Measurements from ENCODE around the gene ARMC9.

The ARMC9 gene

GRCh38 chr2:231257763-231258162 is 59.3 kb downstream of the ARMC9 start:
- H4K20me1 ChIP-seq (ENCODE audit: insufficient read depth): no peaks in the 10 kb centered on the region
- no peak overlapping the region for H3K4me3 ChIP-seq (IDR thresholded peaks at IDR 0.05; ENCODE audit: insufficient read depth, low read depth, low read length)
- H3K27ac ChIP-seq: no peak overlapping the region
- TF ChIP-seq, protein P1, sequence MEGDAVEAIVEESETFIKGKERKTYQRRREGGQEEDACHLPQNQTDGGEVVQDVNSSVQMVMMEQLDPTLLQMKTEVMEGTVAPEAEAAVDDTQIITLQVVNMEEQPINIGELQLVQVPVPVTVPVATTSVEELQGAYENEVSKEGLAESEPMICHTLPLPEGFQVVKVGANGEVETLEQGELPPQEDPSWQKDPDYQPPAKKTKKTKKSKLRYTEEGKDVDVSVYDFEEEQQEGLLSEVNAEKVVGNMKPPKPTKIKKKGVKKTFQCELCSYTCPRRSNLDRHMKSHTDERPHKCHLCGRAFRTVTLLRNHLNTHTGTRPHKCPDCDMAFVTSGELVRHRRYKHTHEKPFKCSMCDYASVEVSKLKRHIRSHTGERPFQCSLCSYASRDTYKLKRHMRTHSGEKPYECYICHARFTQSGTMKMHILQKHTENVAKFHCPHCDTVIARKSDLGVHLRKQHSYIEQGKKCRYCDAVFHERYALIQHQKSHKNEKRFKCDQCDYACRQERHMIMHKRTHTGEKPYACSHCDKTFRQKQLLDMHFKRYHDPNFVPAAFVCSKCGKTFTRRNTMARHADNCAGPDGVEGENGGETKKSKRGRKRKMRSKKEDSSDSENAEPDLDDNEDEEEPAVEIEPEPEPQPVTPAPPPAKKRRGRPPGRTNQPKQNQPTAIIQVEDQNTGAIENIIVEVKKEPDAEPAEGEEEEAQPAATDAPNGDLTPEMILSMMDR (conservative IDR thresholded peaks at IDR 0.05; ENCODE audit: low read depth, low read length): no peak
- H3K36me3 ChIP-seq (ENCODE audit: insufficient read depth): no peaks in the 10 kb centered on the region
- no peak overlapping the region for H3K9ac ChIP-seq
- no peak overlapping the region for H3K4me2 ChIP-seq
- H3K4me1 ChIP-seq (ENCODE audit: low read depth, poor library complexity, severe bottlenecking): no peaks in the 10 kb centered on the region
- H3K27me3 ChIP-seq (ENCODE audit: insufficient read depth, low read depth): no peaks in the 10 kb centered on the region
- no peak overlapping the region for H2AFZ ChIP-seq (ENCODE audit: low read depth)
- H3K79me2 ChIP-seq (ENCODE audit: insufficient read depth, low read depth): no peaks in the 10 kb centered on the region

- Histone ChIP-seq H4K20me1 (ENCODE audit: insufficient read depth) (no peaks in the 10 kb centered on the region), H3K4me1 (ENCODE audit: low read depth, poor library complexity, severe bottlenecking) (no peaks in the 10 kb centered on the region), H3K4me3 (IDR thresholded peaks at IDR 0.05; ENCODE audit: insufficient read depth, low read depth, low read length) (no peak overlapping the region), H2AFZ (ENCODE audit: low read depth) (no peak overlapping the region), H3K27ac (no peak overlapping the region), H3K4me2 (no peak overlapping the region), H3K27me3 (ENCODE audit: insufficient read depth, low read depth) (no peaks in the 10 kb centered on the region), H3K36me3 (ENCODE audit: insufficient read depth) (no peaks in the 10 kb centered on the region), H3K79me2 (ENCODE audit: insufficient read depth, low read depth) (no peaks in the 10 kb centered on the region), H3K9ac (no peak overlapping the region)
- TF ChIP-seq, protein P1 (conservative IDR thresholded peaks at IDR 0.05; ENCODE audit: low read depth, low read length): no peak
Observed at GRCh38 chr2:231258701-231259100, 60.3 kb downstream of the ARMC9 start.

GRCh38 chr2:231259104-231259503 is 60.7 kb downstream of the ARMC9 start:
- no peaks in the 10 kb centered on the region for H3K4me1 ChIP-seq (ENCODE audit: low read depth, poor library complexity, severe bottlenecking)
- no peaks in the 10 kb centered on the region for H4K20me1 ChIP-seq (ENCODE audit: insufficient read depth)
- no peaks in the 10 kb centered on the region for H3K79me2 ChIP-seq (ENCODE audit: insufficient read depth, low read depth)
- no peak overlapping the region for H3K4me3 ChIP-seq (IDR thresholded peaks at IDR 0.05; ENCODE audit: insufficient read depth, low read depth, low read length)
- H3K36me3 ChIP-seq (ENCODE audit: insufficient read depth): no peaks in the 10 kb centered on the region
- TF ChIP-seq, protein P1 (conservative IDR thresholded peaks at IDR 0.05; ENCODE audit: low read depth, low read length): no peak
- no peak overlapping the region for H2AFZ ChIP-seq (ENCODE audit: low read depth)
- no peak overlapping the region for H3K27ac ChIP-seq
- H3K4me2 ChIP-seq: no peak overlapping the region
- no peak overlapping the region for H3K9ac ChIP-seq
- no peaks in the 10 kb centered on the region for H3K27me3 ChIP-seq (ENCODE audit: insufficient read depth, low read depth)

GRCh38 chr2:231260442-231261208 is 62.2 kb downstream of the ARMC9 start:
- Histone ChIP-seq H3K27me3 (ENCODE audit: insufficient read depth, low read depth) (no peaks in the 10 kb centered on the region), H3K36me3 (ENCODE audit: insufficient read depth) (no peaks in the 10 kb centered on the region), H3K27ac (no peak overlapping the region), H4K20me1 (ENCODE audit: insufficient read depth) (no peaks in the 10 kb centered on the region), H3K4me2 (no peak overlapping the region), H3K4me3 (IDR thresholded peaks at IDR 0.05; ENCODE audit: insufficient read depth, low read depth, low read length) (no peak overlapping the region), H2AFZ (ENCODE audit: low read depth) (no peak overlapping the region), H3K9ac (no peak overlapping the region), H3K4me1 (ENCODE audit: low read depth, poor library complexity, severe bottlenecking) (no peaks in the 10 kb centered on the region), H3K79me2 (ENCODE audit: insufficient read depth, low read depth) (no peaks in the 10 kb centered on the region)
- TF ChIP-seq, protein P1 (conservative IDR thresholded peaks at IDR 0.05; ENCODE audit: low read depth, low read length): no peak
